GM13977 (cell line): ENCODE results near the gene NRIP3.

ENCODE experiments used
- DNase-seq: peaks from one replicate; pipeline ENCODE4 v3.0.0; 2012; ENCODE audit warnings: low spot score
- CTCF ChIP-seq: IDR thresholded peaks from 2 replicates; pipeline ENCODE4 v1.5.1; 2012; ENCODE audit warnings: mild to moderate bottlenecking, control low read depth; ENCODE audit not compliant: insufficient read depth; ENCODE audit errors: extremely low read depth, missing control alignments
- in situ Hi-C: fragments of 300-500 bp; cut with MboI; formaldehyde crosslinking; loops from one replicate; pipeline ENCODE4 v1.12.0; 2022; ENCODE audit warnings: low sequenced_read_pairs, low pct_unique_long_range_greater_than_20kb, mixed read lengths, inconsistent platforms; ENCODE audit not compliant: unreplicated experiment

NRIP3 gene

GRCh38 chr11:8971196-8971923 lies 32.4 kb downstream of the NRIP3 start:
- DNase-seq: no peak
- in situ Hi-C loops: no loop called here
- TF ChIP-seq CTCF: no peak

- DNase-seq: no peak
- in situ Hi-C loops: no loop called here
- no peak for TF ChIP-seq CTCF
Measured at GRCh38 chr11:8967184-8967583, 36.6 kb downstream of the NRIP3 start.

- TF ChIP-seq CTCF: no peak
- in situ Hi-C loops: no loop called here
- DNase-seq: peak; percentile 89
Measured at GRCh38 chr11:8964324-8965320, 39.2 kb downstream of the NRIP3 start, which contains the start of gene TMEM9B. TSS of gene TMEM9B (minus strand) at chr11:8964442. CDS start at chr11:8964313, 129 bp downstream.

GRCh38 chr11:8963569-8964323 lies 40.1 kb downstream of the NRIP3 start:
- peak; percentile 85 for DNase-seq
- in situ Hi-C loops: no loop called here
- TF ChIP-seq CTCF: no peak

- DNase-seq: no peak
- in situ Hi-C loops: no loop called here
- TF ChIP-seq CTCF: no peak
Measured at GRCh38 chr11:8962841-8963240, 41.0 kb downstream of the NRIP3 start.

GRCh38 chr11:8961401-8961800 lies 42.4 kb downstream of the NRIP3 start:
- no peak for DNase-seq
- no peak for TF ChIP-seq CTCF
- in situ Hi-C loops: no loop called here
